Left ventricle myocardium inferior (tissue), 1 donor: ENCODE data around the gene GRM7. TPM values are rescaled to one million over a fixed set of nuclear protein-coding genes. Genes with fewer than 3 reads are reported as not detected.

Source experiments
- DNase-seq: peaks from one replicate; pipeline ENCODE4 v3.0.0-alpha.2; 2020
- H3K27ac ChIP-seq: fragments of 200-600 bp; replicated peaks from 2 replicates; pipeline ENCODE4 v1.8.0; 2021
- H3K27me3 ChIP-seq: fragments of 200-600 bp; 2 replicates; pipeline ENCODE4 v1.8.0; 2021; ENCODE audit warnings: low read depth
- H3K36me3 ChIP-seq: fragments of 200-600 bp; 2 replicates; pipeline ENCODE4 v1.8.0; 2021
- H3K4me1 ChIP-seq: fragments of 200-600 bp; 2 replicates; pipeline ENCODE4 v1.8.0; 2021
- H3K4me3 ChIP-seq: fragments of 200-600 bp; 2 replicates; pipeline ENCODE4 v1.8.0; 2021; ENCODE audit warnings: mild to moderate bottlenecking, moderate library complexity
- H3K9me3 ChIP-seq: fragments of 200-600 bp; replicated peaks from 2 replicates; pipeline ENCODE4 v1.8.0; 2021
- intact Hi-C: fragments of 100-400 bp; cut with micrococcal nuclease; formaldehyde crosslinking; loops from one replicate; pipeline ENCODE4 v1.11.0; 2022
- total RNA-seq: library from RNA; stranded (reverse); fragmentation: NEBNext Ultra II Directional; extraction: Animal tissue kit (Norgen Biotek cat#: 25700); gene quantifications from one replicate; pipeline ENCODE4 v1.2.1, GENCODE V29; 2021
- TF ChIP-seq, protein P1 (sequence below): fragments of 200-600 bp; IDR thresholded peaks from 2 replicates; pipeline ENCODE4 v1.8.0; 2021; ENCODE audit warnings: antibody characterized with exemption, mild to moderate bottlenecking, borderline replicate concordance
- donor health status: DM: no; HTN: yes; CAD: no; lungs with severe emphysema.

Gene GRM7
- total RNA-seq, 1 donor from 2014 or later = not detected

DNA sequence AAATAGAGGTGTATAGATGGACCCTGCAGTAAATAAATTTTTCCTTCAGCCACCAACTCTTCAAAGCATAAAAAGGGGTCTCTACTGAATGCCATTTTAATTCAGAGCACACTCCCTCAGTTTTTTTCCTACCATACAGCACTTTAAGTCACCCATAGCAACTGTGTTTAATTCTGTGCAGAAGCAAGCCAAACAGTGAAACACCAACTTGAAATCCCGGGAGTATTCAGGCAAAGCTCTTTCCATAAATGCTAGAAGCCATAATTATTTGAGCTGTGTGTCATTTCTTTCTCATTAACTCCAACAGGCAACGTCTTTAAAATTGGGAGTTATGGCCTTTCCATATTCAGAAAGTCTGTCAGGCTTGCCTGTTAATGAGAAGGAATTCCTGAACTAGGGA, 562.1 kb downstream of the GRM7 start:
- intact Hi-C loops = no loop called here
- Histone ChIP-seq H3K4me1 (no peaks in the 10 kb centered on the region), H3K36me3 (no peaks in the 10 kb centered on the region), H3K9me3 (no peaks in the 10 kb centered on the region), H3K27ac (no peak overlapping the region), H3K27me3 (no peaks in the 10 kb centered on the region), H3K4me3 (no peak overlapping the region)
- no peak for DNase-seq
- TF ChIP-seq, protein P1, sequence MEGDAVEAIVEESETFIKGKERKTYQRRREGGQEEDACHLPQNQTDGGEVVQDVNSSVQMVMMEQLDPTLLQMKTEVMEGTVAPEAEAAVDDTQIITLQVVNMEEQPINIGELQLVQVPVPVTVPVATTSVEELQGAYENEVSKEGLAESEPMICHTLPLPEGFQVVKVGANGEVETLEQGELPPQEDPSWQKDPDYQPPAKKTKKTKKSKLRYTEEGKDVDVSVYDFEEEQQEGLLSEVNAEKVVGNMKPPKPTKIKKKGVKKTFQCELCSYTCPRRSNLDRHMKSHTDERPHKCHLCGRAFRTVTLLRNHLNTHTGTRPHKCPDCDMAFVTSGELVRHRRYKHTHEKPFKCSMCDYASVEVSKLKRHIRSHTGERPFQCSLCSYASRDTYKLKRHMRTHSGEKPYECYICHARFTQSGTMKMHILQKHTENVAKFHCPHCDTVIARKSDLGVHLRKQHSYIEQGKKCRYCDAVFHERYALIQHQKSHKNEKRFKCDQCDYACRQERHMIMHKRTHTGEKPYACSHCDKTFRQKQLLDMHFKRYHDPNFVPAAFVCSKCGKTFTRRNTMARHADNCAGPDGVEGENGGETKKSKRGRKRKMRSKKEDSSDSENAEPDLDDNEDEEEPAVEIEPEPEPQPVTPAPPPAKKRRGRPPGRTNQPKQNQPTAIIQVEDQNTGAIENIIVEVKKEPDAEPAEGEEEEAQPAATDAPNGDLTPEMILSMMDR = no peak

DNA sequence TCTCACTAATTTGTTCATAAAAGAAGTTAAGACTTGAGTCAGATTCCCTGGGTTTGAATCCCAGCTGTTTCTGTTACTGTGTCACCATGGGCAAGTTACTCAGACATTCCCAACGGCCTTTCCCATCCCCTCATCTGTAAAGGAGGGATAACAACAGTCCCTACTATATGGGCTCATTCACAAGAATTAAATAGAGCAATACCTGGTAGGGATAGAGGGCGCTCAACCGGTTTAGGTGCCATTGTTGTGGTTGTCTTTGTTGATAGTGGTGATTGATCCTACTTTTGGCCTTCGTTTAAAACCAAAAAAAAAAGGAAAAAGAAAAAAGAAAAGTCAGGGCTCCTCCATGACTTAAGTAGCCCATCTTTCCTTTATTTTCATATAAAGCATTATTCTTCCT, 563.1 kb downstream of the GRM7 start:
- no peaks in the 10 kb centered on the region for H3K27me3 ChIP-seq
- H3K36me3 ChIP-seq = no peaks in the 10 kb centered on the region
- intact Hi-C loops = no loop called here
- H3K9me3 ChIP-seq = no peaks in the 10 kb centered on the region
- no peak overlapping the region for H3K4me3 ChIP-seq
- DNase-seq = no peak
- no peak overlapping the region for H3K27ac ChIP-seq
- TF ChIP-seq, protein P1 = no peak
- H3K4me1 ChIP-seq = no peaks in the 10 kb centered on the region

DNA sequence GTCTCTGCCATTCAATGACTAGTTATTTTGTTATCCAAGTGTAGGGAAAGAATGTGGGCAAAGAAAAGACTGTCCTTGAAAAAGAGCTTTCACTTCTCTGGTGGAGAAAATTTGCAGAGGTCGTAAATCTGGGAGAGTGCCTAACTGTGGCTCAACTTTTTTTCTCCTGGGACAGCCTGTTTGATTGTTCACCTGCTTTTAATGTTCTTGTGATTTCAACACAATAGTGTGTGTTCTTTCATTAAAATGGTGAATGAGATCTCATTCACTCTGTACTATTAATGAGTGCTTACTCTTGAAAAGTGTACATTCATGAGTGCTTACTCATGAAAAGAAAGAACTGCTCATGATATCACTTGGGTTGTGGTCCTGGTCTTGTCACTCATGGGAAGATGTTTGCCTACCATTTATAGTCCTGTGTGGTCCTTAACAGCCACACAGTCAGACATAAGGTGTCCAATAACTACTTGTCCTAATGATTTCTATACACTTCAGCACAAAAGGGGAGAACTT, 567.3 kb downstream of the GRM7 start:
- no peak overlapping the region for H3K4me3 ChIP-seq
- TF ChIP-seq, protein P1 = no peak
- H3K27ac ChIP-seq = no peak overlapping the region
- H3K27me3 ChIP-seq = no peaks in the 10 kb centered on the region
- no peaks in the 10 kb centered on the region for H3K4me1 ChIP-seq
- H3K9me3 ChIP-seq = peaks cover 24% of the 10 kb centered on the region
- DNase-seq = no peak
- intact Hi-C loops = no loop called here
- no peaks in the 10 kb centered on the region for H3K36me3 ChIP-seq

DNA sequence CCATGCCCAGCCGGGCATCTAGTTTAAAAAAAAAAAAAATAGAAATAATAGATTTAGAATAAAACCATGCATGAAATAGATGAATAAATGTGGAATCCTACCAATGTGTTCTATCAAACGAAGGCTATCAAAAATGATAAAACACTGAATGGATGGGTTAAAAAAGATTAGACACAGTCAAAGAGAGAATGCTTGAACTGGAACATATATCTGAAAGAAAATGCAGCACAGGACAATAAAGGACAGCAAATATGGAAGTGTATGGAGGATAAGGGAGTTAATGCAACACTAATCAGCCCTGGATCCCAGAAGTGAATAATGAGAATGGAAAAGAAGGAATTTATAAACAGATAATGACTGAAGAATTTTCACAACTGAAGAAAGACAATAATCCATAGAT, 571.7 kb downstream of the GRM7 start:
- no peak for DNase-seq
- Histone ChIP-seq H3K27ac (no peak overlapping the region), H3K27me3 (no peaks in the 10 kb centered on the region), H3K9me3 (peaks cover 58% of the 10 kb centered on the region), H3K4me3 (no peak overlapping the region), H3K4me1 (no peaks in the 10 kb centered on the region), H3K36me3 (no peaks in the 10 kb centered on the region)
- TF ChIP-seq, protein P1 = no peak
- intact Hi-C loops = no loop called here

DNA sequence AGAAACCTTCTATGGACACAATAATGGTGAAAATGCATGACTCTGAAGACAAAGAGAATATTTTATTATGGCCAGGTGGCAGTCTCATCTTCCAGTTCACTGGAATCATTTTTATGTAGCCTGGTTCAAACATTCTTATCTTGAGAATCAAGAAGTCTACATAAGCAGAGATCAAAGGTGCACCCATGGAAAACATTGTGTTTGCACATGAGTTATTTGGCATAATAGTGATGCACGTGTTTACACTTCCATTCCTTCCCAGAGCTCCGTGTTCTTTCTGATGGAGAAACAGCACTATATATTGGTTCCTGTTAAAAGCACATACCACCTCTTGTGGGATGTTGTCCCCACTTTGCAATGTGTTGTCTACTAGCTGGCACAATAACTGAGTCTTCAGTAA, 572.2 kb downstream of the GRM7 start:
- intact Hi-C loops = no loop called here
- H3K4me3 ChIP-seq = no peak overlapping the region

More for the DNA sequence above, 572.2 kb downstream of the GRM7 start:
- H3K4me1 ChIP-seq = no peaks in the 10 kb centered on the region
- DNase-seq = no peak
- no peak overlapping the region for H3K27ac ChIP-seq
- TF ChIP-seq, protein P1 = no peak
- H3K9me3 ChIP-seq = peaks cover 58% of the 10 kb centered on the region
- H3K27me3 ChIP-seq = no peaks in the 10 kb centered on the region
- H3K36me3 ChIP-seq = no peaks in the 10 kb centered on the region
